WTC11 (cell line): ENCODE measurements around the gene BRCA1. TPM values are rescaled to one million over a fixed set of nuclear protein-coding genes. Genes with fewer than 3 reads are reported as not detected.

Source experiments
- ATAC-seq: fragments of 200-7000 bp; cut with Tn5 transposase; 2 replicates; pipeline ENCODE4 v1.10.0; 2021; ENCODE audit warnings: mild to moderate bottlenecking, moderate library complexity
- CTCF ChIA-PET: fragments of 300-600 bp; sonication (Branson Sonifier 250); formaldehyde crosslinking; loops from one replicate; lab custom pipeline; 2021; ENCODE audit warnings: antibody characterized with exemption; lab: Charles Lee
- POLR2A ChIA-PET: fragments of 350-600 bp; sonication (Branson Sonifier 250); formaldehyde crosslinking; loops from one replicate; lab custom pipeline; 2021; ENCODE audit warnings: antibody characterized with exemption; lab: Charles Lee
- DNase-seq: peaks from one replicate; pipeline ENCODE4 v3.0.0; 2021; ENCODE audit warnings: low spot score
- H3K27ac Mint-ChIP-seq: 2 replicates; pipeline ENCODE4 v1.8.0; 2021; ENCODE audit warnings: mixed read lengths
- H3K27me3 Mint-ChIP-seq: 2 replicates; pipeline ENCODE4 v1.8.0; 2021; ENCODE audit warnings: low read depth, mild to moderate bottlenecking, moderate library complexity, mixed read lengths
- H3K36me3 Mint-ChIP-seq: 2 replicates; pipeline ENCODE4 v1.8.0; 2021; ENCODE audit warnings: mixed read lengths
- H3K4me1 Mint-ChIP-seq: 2 replicates; pipeline ENCODE4 v1.8.0; 2022; ENCODE audit warnings: mixed read lengths
- H3K4me3 Mint-ChIP-seq: 2 replicates; pipeline ENCODE4 v1.8.0; 2021; ENCODE audit warnings: mild to moderate bottlenecking, moderate library complexity, mixed read lengths
- H3K9me3 Mint-ChIP-seq: 2 replicates; pipeline ENCODE4 v1.8.0; 2021; ENCODE audit warnings: mixed read lengths
- ATF1 ChIP-seq: sonication (generic); formaldehyde crosslinking; IDR thresholded peaks from 2 replicates; pipeline ENCODE4 v1.8.1; 2023; ENCODE audit warnings: mild to moderate bottlenecking, moderate library complexity, missing genetic modification reagents
- ELF4 ChIP-seq: sonication (generic); formaldehyde crosslinking; IDR thresholded peaks from 2 replicates; pipeline ENCODE4 v1.8.1; 2022; ENCODE audit warnings: low read depth, mild to moderate bottlenecking, moderate library complexity, missing genetic modification reagents
- HMGA2 ChIP-seq: fragments of 250-450 bp; sonication (Bioruptor Pico); IDR thresholded peaks from 2 replicates; pipeline ENCODE4 v1.4.0; 2021; ENCODE audit warnings: mild to moderate bottlenecking, moderate library complexity
- NFATC4 ChIP-seq: fragments of 250-450 bp; sonication (Bioruptor Pico); IDR thresholded peaks from 2 replicates; pipeline ENCODE4 v1.9.0; 2021; ENCODE audit warnings: mild to moderate bottlenecking
- RELA ChIP-seq: sonication (generic); formaldehyde crosslinking; IDR thresholded peaks from 2 replicates; pipeline ENCODE4 v1.8.1; 2022; ENCODE audit warnings: missing genetic modification reagents, mild to moderate bottlenecking, borderline replicate concordance
- SP1 ChIP-seq: sonication (generic); formaldehyde crosslinking; conservative IDR thresholded peaks from 2 replicates; pipeline ENCODE4 v1.8.1; 2022; ENCODE audit warnings: missing genetic modification reagents
- ZBTB21 ChIP-seq: sonication (generic); formaldehyde crosslinking; IDR thresholded peaks from 2 replicates; pipeline ENCODE4 v1.8.1; 2023; ENCODE audit warnings: mild to moderate bottlenecking, missing genetic modification reagents, borderline replicate concordance
- ZNF416 ChIP-seq: fragments of 250-450 bp; sonication (Bioruptor Pico); IDR thresholded peaks from 2 replicates; pipeline ENCODE4 v1.9.0; 2021; ENCODE audit warnings: mild to moderate bottlenecking, inconsistent platforms
- total RNA-seq: library from RNA; stranded (reverse); gene quantifications from 3 replicates; pipeline ENCODE4 v1.2.3, GENCODE V29; 2021
- TF ChIP-seq, protein P1 (sequence below): sonication (generic); formaldehyde crosslinking; IDR thresholded peaks from 2 replicates; pipeline ENCODE4 v1.8.1; 2022; ENCODE audit warnings: mild to moderate bottlenecking, moderate library complexity, missing genetic modification reagents
- TF ChIP-seq, protein P2 (sequence below): sonication (generic); formaldehyde crosslinking; conservative IDR thresholded peaks from 2 replicates; pipeline ENCODE4 v1.8.1; 2023; ENCODE audit warnings: mild to moderate bottlenecking, low read depth, missing genetic modification reagents, moderate library complexity
- TF ChIP-seq, protein P3 (sequence below): fragments of 250-450 bp; sonication (Bioruptor Pico); IDR thresholded peaks from 2 replicates; pipeline ENCODE4 v2.1.2; 2022; ENCODE audit warnings: mild to moderate bottlenecking, moderate library complexity
- TF ChIP-seq, protein P4 (sequence below): sonication (generic); formaldehyde crosslinking; IDR thresholded peaks from 2 replicates; pipeline ENCODE4 v1.8.1; 2022; ENCODE audit warnings: mild to moderate bottlenecking, missing genetic modification reagents, moderate library complexity, borderline replicate concordance
- TF ChIP-seq, protein P5 (sequence below): sonication (generic); formaldehyde crosslinking; IDR thresholded peaks from 2 replicates; pipeline ENCODE4 v1.8.1; 2023; ENCODE audit warnings: mild to moderate bottlenecking, missing genetic modification reagents
- TF ChIP-seq, protein P6 (sequence below): fragments of 250-450 bp; sonication (Bioruptor Pico); IDR thresholded peaks from 2 replicates; pipeline ENCODE4 v1.9.0; 2021; ENCODE audit warnings: mild to moderate bottlenecking, borderline replicate concordance

BRCA1 gene
- total RNA-seq, 1 experiment from 2014 or later = 37.8 TPM

DNA sequence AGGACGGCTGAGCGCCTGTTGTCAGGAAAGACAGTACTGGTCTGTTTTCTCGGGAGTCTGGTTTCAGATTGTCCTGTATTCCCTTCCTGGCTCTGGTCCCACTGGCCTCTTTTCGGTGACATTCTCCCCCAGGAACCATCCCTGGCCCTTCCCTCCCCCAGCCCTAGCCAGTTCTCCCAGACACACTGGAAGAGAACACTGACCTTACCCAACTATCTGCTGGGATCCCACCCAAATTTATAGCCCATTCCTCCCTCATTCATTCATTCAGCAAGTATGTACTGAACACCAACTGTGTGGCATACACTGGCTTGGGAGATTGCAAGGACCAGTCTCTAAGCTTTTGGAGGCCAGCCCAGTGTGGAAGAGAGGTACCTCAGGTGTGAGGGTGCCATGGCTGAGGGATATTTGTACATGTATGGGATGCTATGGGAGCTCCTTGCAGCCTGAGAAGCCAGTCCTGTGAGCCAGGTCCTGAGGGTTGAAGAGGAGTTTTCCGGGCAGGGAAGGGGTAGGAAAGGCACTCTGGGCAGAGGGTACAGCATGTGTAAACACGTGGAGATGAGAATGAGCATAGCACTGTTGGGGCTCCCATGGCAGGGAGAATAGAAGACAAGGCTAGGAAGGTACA lies 94.9 kb downstream of the BRCA1 start:
- H3K4me3 Mint-ChIP-seq = no peak overlapping the region
- ATAC-seq (no peak), DNase-seq (no peak)
- ChIA-PET POLR2A (no interaction called here), CTCF (interaction anchor here (0.6 kb wide), 1 partner anchor 95 kb away, joined by 4 read pairs; the partner anchor contains the start of gene BRCA1)
- peaks cover 72% of the 10 kb centered on the region for H3K4me1 Mint-ChIP-seq
- H3K36me3 Mint-ChIP-seq = peaks cover 9% of the 10 kb centered on the region
- no peaks in the 10 kb centered on the region for H3K9me3 Mint-ChIP-seq
- H3K27me3 Mint-ChIP-seq = peaks cover 3% of the 10 kb centered on the region; the same call in 1 of the 2 replicates
- no peak for TF ChIP-seq ZBTB21 (CRISPR knock-in tag)
- TF ChIP-seq, protein P1, sequence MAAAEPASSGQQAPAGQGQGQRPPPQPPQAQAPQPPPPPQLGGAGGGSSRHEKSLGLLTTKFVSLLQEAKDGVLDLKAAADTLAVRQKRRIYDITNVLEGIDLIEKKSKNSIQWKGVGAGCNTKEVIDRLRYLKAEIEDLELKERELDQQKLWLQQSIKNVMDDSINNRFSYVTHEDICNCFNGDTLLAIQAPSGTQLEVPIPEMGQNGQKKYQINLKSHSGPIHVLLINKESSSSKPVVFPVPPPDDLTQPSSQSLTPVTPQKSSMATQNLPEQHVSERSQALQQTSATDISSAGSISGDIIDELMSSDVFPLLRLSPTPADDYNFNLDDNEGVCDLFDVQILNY = no peak
- TF ChIP-seq NFATC4 (CRISPR knock-in tag) = no peak
- TF ChIP-seq, protein P2, sequence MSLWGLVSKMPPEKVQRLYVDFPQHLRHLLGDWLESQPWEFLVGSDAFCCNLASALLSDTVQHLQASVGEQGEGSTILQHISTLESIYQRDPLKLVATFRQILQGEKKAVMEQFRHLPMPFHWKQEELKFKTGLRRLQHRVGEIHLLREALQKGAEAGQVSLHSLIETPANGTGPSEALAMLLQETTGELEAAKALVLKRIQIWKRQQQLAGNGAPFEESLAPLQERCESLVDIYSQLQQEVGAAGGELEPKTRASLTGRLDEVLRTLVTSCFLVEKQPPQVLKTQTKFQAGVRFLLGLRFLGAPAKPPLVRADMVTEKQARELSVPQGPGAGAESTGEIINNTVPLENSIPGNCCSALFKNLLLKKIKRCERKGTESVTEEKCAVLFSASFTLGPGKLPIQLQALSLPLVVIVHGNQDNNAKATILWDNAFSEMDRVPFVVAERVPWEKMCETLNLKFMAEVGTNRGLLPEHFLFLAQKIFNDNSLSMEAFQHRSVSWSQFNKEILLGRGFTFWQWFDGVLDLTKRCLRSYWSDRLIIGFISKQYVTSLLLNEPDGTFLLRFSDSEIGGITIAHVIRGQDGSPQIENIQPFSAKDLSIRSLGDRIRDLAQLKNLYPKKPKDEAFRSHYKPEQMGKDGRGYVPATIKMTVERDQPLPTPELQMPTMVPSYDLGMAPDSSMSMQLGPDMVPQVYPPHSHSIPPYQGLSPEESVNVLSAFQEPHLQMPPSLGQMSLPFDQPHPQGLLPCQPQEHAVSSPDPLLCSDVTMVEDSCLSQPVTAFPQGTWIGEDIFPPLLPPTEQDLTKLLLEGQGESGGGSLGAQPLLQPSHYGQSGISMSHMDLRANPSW (CRISPR knock-in tag) = no peak
- TF ChIP-seq, protein P3, sequence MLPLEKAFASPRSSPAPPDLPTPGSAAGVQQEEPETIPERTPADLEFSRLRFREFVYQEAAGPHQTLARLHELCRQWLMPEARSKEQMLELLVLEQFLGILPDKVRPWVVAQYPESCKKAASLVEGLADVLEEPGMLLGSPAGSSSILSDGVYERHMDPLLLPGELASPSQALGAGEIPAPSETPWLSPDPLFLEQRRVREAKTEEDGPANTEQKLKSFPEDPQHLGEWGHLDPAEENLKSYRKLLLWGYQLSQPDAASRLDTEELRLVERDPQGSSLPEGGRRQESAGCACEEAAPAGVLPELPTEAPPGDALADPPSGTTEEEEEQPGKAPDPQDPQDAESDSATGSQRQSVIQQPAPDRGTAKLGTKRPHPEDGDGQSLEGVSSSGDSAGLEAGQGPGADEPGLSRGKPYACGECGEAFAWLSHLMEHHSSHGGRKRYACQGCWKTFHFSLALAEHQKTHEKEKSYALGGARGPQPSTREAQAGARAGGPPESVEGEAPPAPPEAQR = no peak
- no peak for TF ChIP-seq RELA (CRISPR knock-in tag)
- TF ChIP-seq ATF1 (CRISPR knock-in tag) = no peak
- no peak for TF ChIP-seq ELF4
- TF ChIP-seq ZNF416 = no peak
- TF ChIP-seq, protein P4, sequence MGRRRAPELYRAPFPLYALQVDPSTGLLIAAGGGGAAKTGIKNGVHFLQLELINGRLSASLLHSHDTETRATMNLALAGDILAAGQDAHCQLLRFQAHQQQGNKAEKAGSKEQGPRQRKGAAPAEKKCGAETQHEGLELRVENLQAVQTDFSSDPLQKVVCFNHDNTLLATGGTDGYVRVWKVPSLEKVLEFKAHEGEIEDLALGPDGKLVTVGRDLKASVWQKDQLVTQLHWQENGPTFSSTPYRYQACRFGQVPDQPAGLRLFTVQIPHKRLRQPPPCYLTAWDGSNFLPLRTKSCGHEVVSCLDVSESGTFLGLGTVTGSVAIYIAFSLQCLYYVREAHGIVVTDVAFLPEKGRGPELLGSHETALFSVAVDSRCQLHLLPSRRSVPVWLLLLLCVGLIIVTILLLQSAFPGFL (CRISPR knock-in tag) = no peak
- no peak for TF ChIP-seq SP1
- TF ChIP-seq, protein P5, sequence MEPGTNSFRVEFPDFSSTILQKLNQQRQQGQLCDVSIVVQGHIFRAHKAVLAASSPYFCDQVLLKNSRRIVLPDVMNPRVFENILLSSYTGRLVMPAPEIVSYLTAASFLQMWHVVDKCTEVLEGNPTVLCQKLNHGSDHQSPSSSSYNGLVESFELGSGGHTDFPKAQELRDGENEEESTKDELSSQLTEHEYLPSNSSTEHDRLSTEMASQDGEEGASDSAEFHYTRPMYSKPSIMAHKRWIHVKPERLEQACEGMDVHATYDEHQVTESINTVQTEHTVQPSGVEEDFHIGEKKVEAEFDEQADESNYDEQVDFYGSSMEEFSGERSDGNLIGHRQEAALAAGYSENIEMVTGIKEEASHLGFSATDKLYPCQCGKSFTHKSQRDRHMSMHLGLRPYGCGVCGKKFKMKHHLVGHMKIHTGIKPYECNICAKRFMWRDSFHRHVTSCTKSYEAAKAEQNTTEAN = no peak
- no peak for TF ChIP-seq HMGA2 (CRISPR knock-in tag)
- TF ChIP-seq, protein P6, sequence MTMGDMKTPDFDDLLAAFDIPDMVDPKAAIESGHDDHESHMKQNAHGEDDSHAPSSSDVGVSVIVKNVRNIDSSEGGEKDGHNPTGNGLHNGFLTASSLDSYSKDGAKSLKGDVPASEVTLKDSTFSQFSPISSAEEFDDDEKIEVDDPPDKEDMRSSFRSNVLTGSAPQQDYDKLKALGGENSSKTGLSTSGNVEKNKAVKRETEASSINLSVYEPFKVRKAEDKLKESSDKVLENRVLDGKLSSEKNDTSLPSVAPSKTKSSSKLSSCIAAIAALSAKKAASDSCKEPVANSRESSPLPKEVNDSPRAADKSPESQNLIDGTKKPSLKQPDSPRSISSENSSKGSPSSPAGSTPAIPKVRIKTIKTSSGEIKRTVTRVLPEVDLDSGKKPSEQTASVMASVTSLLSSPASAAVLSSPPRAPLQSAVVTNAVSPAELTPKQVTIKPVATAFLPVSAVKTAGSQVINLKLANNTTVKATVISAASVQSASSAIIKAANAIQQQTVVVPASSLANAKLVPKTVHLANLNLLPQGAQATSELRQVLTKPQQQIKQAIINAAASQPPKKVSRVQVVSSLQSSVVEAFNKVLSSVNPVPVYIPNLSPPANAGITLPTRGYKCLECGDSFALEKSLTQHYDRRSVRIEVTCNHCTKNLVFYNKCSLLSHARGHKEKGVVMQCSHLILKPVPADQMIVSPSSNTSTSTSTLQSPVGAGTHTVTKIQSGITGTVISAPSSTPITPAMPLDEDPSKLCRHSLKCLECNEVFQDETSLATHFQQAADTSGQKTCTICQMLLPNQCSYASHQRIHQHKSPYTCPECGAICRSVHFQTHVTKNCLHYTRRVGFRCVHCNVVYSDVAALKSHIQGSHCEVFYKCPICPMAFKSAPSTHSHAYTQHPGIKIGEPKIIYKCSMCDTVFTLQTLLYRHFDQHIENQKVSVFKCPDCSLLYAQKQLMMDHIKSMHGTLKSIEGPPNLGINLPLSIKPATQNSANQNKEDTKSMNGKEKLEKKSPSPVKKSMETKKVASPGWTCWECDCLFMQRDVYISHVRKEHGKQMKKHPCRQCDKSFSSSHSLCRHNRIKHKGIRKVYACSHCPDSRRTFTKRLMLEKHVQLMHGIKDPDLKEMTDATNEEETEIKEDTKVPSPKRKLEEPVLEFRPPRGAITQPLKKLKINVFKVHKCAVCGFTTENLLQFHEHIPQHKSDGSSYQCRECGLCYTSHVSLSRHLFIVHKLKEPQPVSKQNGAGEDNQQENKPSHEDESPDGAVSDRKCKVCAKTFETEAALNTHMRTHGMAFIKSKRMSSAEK = no peak
- H3K27ac Mint-ChIP-seq = peak overlapping the region; percentile 68
